HG03159 (cell line): ENCODE results near the gene TMEM45B.
"Not testable (repeated sequence)": the region's sequence is repeated elsewhere in the genome, so short reads cannot be mapped to it uniquely, and the experiment has no call there.

Source experiments
- ATAC-seq: cut with Tn5 transposase; IDR thresholded peaks from one replicate; pipeline ENCODE4 v1.9.1; 2021; ENCODE audit warnings: mild to moderate bottlenecking, moderate library complexity; ENCODE audit not compliant: unreplicated experiment

The TMEM45B gene

DNA sequence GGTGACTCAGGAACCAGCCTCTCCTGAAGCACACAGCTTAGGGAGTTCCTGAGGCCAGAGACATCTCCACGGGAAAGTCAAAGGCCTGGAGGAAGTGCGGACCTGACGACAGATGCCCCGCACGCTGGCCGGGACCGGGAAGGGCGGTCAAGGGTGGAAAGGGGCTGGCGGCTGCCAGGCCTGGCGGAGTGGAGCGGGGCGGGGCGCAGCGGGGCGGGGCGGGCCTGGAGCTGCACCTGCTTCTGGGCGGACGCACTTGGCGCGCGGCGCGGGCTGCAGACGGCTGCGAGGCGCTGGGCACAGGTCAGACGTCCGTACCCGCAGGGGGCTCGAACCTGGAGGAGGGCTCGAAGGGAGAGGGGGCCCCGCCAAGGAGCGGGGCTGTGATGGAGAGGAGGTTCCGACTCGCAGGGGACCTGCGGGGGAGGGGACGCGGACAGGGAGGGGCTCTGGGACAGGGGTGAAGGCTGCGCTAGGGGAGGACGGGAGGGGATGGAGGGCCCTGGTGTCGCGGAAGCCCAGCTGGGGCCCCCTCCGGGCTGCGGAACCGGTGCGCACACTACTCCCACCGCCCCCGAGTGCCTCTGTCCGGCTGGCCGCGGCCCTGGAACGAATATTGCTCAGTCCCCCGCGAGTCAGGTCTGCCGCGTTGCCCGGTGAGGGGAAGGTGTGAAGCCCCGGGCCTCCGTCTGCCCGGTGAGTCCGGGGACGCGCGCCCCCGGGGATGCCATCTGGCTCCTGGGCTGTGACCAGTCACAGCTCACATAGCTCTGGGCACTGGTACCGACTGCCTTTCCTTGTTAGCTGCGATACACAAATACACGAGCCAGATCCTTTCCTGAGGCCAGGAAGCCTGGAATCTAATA is at the start of gene TMEM45B:
TSS of gene TMEM45B (plus strand) at position 253 of the 866 bp plus-strand sequence. CDS start 36,635 bp downstream, outside the sequence.
- no peak for ATAC-seq

DNA sequence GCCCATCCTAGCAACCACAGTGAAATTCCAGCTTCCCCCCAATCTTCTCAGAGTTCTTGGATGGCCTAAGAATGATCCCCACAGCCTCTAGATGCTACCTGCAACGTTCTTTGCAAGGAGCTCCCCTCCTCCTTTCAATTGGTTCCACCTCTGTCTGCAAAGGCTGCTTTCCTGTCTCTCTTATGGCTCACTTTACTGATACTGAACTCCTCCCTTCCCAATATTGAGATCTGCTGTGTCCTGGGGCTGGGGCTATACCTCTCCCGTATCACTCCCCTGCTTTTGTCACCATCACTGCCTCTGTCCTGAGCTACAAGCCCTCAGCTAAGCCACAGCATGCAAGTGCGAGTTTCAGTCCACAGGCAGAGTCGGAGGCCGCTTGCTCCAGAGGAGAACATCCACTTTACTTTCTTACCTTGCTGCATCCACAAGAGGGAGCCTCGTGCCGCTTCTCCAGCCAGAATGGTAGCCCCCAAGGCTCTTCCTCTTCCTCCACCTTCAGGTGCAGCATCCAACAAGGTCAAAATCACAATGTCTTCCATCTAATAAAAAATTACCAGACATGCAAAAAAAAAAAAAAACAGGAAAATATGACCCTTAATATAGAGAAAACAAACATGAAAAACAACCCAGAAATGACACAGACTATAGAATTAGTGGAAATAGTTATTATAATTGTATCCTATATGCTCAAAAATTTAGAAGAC is 48.6 kb upstream of the TMEM45B start:
- ATAC-seq = no peak

DNA sequence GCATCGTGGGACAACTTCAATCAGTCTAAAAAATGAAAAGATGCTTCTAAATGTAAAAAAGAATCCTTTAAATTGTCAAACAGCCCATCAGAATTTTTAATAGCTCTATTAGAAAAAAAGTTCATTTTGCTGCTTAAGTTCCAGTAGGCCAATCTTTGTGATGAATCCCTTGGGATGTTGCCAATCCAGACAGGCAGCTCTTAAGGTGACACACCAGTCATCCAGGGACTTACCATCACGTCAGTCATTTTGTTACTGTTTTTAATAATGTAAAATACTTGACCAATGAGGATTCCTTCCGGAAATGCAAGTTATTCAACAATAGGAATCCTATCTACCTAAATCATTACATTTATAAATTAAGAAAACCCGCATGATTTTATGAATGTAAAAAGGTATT is 47.8 kb upstream of the TMEM45B start:
- no peak for ATAC-seq

DNA sequence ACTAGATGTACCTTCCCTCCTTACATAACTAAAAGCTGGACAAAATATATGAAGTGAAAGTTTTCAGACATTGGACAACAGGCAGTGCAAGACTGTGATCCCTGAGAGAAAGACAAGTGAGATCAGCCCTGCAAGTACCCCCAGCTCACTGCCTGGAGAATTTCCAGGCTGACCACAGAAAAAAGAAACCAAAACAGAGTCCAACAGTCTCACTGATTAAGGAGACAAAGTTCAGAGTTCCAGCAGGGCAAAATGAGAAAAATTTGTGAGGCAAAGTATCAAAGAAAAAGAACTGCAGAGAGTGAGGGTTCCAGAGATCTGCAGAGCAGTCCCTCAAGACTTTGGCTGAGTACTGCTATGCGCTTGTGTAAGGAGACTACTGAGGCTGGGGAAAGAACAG is 47.3 kb upstream of the TMEM45B start:
- ATAC-seq = no peak

DNA sequence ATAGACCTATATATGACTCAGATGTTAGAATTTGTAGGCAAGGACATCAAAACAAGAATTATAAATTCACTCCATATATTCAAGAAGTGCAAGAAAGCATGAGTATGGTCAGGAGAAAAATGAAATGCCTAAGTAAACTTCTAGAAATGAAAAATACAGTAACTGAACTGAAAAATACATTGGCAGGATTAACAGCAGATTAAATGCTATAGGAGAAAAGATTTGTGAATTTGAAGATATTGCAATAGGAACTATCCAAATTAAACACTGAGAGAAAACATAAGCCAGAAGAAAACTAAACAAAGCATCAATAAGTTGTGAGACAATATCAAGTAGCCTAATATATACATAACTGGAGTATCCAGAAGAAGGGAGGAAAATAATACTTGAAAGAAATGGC is 46.6 kb upstream of the TMEM45B start:
- no peak for ATAC-seq

DNA sequence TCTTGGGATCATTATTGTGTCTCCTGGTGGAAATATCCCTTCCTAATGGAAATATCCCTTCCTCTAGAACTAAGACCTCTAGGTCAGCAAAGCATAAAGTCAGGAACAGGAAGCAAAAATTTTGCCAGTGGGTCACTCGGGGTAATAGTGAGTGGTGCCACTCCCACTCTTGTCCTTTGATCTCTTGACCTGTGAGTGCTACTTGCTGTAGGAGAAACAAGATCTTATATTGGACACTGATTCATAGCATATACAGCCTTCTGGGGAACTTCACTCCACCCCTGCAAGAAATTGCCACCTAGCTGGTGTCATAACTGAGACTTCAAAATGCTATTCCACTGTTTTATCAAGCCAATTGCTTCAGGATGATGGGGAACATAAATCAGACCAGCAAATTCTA is 44.7 kb upstream of the TMEM45B start:
- ATAC-seq = no peak

DNA sequence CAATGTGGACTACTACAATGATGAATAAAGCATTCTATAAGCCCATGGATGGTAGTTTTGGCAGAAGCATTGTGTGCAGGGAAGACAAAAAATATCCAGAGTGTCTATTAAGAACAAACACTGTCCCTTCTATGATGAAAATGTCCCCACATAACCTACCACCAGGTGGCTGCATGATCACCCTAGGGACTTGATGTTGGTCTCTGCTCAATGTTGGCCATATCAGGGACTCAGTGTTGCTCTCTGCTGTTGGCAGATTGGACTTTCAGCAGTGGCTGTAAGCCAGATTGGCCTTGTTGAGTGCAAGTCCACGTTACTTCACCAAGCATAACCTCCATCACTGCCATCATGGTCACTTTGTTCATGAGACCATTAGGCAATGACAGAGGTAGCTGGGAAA is 44.2 kb upstream of the TMEM45B start:
- not testable (repeated sequence) for ATAC-seq

DNA sequence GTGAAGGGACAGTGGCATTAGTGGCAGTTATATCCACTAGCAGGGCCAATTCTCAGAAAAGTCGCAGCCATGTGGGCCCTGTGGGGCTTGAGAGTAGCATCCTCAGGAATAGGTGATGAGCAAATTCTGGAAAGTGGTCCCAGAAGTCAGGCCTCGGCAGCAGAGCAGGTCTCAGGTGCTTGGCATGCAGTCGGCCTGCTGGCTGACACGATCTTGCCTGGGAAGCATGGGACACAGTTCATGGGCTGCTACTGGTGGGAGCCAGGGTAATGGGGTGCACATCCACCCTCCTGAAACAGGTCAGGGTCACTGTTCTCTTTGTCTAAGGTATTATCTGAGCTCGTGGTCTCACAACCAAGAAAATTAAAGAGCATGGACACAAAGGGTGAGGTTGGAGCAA is 36.8 kb upstream of the TMEM45B start:
- no peak for ATAC-seq

DNA sequence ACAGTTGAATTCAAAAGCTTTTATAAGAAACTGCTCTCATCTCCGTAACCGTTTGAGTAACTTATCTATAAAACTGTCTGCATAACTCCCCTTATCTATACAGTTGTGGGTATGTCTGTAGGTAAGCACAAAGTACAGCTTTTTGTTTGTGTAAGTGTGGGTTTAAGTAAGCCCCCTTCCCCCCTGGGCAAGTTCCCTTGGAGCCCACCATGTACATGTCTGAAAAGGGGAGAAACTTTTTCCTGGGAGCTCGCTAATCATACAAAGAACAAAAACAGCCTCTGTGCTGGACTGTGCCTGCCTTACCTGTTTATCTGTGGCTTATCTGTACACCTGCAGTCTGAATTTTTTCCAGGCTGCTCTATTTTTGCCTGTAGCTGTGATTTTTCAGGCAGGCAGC is 36.3 kb upstream of the TMEM45B start:
- ATAC-seq = no peak

DNA sequence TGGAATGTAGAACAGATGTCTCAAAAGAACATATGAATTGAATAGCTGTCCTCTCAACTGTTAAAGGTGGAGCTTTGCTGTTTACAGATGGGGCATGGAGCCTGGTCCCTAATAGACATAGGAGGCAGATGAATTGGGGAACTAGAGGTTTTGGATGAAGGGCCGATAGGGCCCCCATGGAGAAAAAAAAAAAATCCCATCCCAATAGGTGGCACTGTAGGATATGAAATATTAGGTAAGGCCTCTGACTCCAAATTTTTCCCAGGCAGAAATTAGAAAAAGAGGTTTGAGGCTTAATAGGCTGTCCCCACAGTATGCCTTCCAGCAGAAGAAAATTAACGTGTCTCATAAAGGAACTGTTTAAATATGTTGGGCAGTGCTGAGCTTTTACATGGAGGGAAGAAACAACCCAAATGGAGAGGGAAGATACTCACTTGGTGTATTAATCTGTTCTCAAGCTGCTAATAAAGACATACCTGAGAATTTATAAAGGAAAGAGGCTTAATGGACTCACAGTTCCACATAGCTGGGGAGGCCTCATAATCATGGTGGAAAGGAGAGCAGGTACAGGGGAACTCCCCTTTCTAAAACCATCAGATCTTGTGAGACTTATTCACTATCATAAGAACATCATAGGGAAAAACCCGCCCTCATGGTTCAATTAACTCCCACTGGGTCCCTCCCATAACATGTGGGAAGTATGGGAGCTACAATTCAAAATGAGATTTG is 30.1 kb upstream of the TMEM45B start:
- ATAC-seq = no peak

DNA sequence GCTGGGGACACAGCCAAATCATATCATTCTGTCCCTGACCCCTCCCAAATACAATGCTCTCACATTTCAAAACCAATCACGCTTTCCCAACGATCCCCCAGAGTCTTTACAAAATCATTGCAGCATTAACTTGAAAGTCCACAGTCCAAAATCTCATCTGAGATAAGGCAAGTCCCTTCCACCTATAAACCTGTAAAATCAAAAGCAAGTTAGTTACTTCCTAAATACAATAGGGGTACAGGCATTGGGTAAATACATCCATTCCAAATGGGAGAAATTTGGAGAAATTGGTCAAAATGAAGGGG is 29.6 kb upstream of the TMEM45B start:
- ATAC-seq = not testable (repeated sequence)

DNA sequence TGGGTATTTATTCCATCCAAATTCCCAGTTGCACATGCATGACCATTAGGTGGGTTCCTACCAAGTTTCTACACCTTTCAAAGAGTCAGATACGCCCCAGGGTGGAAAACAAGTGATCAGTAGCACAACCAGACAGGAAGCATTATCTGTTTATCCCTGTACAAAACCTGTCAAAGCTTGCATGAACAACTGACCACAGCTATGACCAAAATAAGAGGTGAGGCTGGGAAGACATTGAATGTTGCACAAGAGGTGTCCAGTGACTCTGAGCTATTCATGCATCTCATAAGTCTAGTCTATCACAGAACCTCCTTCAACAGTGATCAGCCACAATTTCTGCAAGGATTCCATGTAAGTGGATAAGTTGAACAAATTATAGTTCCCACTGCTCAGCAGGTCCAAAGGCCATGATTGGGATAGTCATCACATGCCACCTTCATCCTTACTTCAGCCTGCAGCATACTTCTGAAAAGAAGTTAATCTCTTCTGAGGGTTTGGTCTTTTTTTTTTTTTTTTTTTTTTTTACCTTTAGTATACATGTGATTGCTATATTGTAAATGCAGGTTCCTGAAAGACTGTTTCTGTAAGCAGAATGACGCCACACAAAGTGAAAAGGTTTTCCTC is 28.0 kb upstream of the TMEM45B start:
- no peak for ATAC-seq

DNA sequence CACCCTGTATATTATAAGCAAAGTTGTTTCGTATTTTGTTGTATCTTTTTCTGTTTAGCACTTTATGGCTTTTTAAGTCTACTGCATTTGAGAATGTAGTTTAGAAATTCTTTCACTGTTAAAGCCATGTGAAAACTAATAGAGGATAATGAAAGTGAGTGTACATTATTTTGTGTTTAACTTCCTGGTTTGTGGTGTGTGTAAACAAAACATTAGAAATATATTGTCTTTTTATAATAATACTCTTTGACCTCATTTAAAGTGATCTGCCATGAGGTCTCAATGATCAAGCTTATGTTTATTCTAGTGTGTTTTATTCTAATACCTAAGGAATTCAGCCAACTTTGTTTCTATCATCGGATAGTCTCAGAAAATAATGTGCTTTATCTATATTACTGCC is 27.4 kb upstream of the TMEM45B start:
- no peak for ATAC-seq

DNA sequence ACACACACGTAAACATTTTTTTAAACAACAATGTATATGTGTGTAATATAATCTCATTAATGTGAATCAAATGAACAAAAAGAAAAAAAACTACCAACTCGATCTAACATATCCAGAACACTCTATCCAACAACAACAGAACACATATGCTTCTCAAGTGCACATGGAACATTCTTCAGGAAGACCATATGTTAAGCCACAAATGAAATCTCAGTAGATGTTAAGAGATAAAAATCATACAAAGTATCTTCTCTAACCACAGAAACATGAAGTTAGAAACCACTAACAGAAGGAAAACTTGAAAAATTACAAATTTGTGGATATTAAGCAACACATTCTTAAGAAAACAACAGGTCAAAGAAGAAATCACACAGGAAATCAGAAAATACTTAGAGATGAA is 25.5 kb upstream of the TMEM45B start:
- no peak for ATAC-seq

DNA sequence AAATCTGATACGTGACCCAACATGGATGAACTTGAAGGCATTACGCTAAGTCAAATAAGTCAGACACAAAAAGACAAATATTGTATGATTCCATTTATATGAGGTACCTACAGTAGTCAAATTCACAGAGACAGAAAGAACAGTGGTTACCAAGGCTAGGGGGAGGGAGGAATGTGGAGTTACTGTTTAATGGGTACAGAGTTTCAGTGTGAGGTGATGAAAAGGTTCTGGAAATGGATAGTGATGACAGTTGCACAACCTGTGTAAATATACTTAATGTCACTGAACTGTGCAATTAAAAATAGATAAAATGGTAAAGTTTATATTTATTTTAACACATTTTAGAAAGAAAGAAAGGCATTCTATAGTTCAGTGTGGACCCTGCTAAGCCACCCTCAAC is 24.1 kb upstream of the TMEM45B start:
- ATAC-seq = no peak

DNA sequence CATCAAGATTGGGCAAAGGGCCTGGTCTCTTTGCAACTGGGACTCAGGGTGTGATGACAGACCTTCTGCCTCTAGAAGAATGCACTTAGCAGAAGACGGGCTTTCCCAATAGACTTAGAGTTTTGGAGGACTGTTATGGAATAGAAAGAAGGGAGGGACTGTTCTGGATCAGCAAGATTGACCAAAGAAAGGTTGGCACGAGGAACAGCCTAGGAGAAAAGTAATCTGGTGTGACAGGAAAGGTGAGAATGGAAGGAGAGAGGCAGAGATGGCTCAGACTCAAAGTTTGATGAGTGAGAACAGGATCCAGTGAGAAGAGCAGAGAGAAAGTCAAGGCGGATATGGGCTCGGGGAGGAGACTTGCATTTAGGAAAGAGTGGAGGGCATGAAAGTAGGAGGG is 23.0 kb upstream of the TMEM45B start:
- ATAC-seq = no peak

DNA sequence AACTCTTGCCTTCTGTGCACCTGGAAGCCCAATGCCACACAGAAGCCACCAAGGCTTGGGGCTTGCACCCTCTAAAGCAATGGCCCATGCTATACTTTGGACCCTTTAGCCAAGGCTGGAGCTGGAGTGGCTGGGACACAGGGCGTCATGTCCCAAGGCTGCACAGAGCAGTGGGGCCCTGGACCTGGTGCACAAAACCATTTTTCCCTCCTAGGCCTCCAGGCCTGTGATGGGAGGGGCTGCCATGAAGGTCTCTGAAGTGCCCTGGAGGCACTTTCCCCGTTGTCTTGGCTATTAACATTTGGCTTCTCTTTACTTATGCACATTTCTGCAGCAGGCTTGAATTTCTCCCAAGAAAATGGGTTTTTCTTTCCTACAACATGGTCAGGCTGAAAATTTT is 20.6 kb upstream of the TMEM45B start:
- no peak for ATAC-seq

DNA sequence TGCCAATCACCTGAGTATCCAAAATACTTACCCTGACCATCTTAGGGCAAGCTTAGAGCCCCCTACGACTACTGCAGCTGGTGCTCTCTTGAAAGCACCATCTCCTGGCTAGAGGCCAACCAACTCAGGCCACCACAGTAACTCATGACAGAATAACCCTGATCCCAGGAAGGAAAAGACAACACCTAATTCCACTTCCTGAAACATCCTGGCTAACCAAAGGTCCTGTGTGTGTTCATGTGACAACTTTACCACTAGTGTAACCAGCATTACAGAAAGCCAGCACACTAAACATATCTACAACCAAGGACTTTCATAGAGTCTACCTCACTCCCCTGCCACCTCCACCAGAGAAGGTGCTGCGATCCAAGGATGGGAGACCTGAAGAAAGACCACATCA is 17.4 kb upstream of the TMEM45B start:
- no peak for ATAC-seq

DNA sequence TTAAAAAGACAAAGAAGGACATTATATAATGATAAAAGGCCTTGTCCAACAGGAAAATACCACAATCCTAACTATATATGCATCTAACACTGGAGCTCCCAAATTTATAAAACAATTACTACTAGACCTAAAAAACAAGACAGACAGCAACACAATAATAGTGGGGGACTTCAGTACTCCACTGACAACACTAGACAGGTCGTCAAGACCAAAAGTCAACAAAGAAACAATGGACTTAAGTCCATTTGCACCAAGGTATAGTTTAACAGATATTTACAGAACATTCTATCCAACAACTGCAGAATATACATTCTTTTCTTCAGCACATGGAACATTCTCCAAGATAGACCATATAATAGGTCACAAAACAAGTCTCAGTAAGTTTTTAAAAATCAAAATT is 15.5 kb upstream of the TMEM45B start:
- ATAC-seq = not testable (repeated sequence)

DNA sequence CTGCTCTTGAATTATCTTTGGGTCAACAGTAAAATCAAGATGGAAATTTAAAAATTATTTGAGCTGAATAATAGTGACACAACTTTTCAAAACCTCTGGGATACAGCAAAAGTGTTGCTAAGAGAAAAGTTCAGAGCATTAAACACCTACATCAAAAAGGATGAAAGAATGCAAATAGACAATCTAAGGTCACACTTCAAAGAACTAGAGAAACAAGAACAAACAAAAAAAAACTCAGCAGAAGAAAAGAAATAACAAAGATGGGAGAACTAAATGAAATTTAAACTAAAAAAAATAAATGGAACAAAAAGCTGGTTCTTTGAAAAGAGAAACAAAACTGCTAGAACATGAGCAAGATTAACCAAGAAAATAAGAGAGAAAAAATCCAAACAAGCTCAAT is 15.0 kb upstream of the TMEM45B start:
- no peak for ATAC-seq

DNA sequence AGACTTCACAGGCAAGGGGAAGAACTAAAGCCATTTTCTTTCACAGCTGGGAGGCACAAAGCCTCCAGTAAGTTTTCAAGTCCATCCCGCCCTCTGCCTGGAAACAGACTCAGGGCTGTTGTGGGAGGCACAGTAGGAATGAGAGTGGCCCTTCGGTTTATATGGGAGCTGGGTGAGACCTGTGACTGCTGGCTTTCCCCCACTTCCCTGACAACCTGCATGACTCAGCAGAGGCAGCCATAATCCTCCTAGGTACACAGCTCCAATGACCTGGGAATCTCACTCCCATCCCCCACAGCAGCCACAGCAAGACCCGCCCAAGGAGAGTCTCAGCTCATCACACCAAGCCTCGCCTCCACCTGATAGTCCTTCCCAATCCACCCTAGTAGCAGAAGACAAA is 12.1 kb upstream of the TMEM45B start:
- ATAC-seq = no peak
